Ascending aorta (tissue), 2 donors: ENCODE measurements around the gene CFHR5. TPM values are rescaled to one million over a fixed set of nuclear protein-coding genes. Genes with fewer than 3 reads are reported as not detected.

Source experiments
- DNase-seq, 2 donors: peaks; one replicate each; pipeline ENCODE4 v3.0.0-alpha.2; 2019; ENCODE audit warnings: low spot score in 2 of 2
- H3K27ac ChIP-seq, 2 donors: fragments of 200-600 bp; sonication (generic); one replicate each; pipeline ENCODE4 v1.5.1; 2016 to 2017; ENCODE audit warnings: mild to moderate bottlenecking in 1 of 2
- H3K27me3 ChIP-seq: fragments of 200-600 bp; sonication (generic); one replicate; pipeline ENCODE4 v1.5.1; 2017
- H3K36me3 ChIP-seq, 2 donors: fragments of 200-600 bp; sonication (generic); one replicate each; pipeline ENCODE4 v1.5.1; 2016
- H3K4me1 ChIP-seq, 2 donors: fragments of 200-600 bp; sonication (generic); one replicate each; pipeline ENCODE4 v1.5.1; 2016 to 2017; ENCODE audit warnings: mild to moderate bottlenecking in 1 of 2
- H3K4me3 ChIP-seq, 2 donors: fragments of 200-600 bp; sonication (generic); one replicate each; pipeline ENCODE4 v1.5.1; 2016 to 2017; ENCODE audit warnings: mild to moderate bottlenecking in 1 of 2
- H3K9me3 ChIP-seq, 2 donors: fragments of 200-600 bp; sonication (generic); one replicate each; pipeline ENCODE4 v1.5.1; 2016
- CTCF ChIP-seq, 3 experiments: fragments of 200-600 bp in 2 of 3; fragments of 450-650 bp in 1 of 3; sonication (generic) in 2 of 3; IDR thresholded peaks; one replicate each; pipeline ENCODE4 v1.5.1; 2016 to 2019; ENCODE audit warnings: antibody characterized with exemption in 3 of 3, mild to moderate bottlenecking in 1 of 3, moderate library complexity in 1 of 3
- intact Hi-C: fragments of 100-400 bp; cut with DNase I; formaldehyde crosslinking; loops from one replicate; pipeline ENCODE4 v1.15.1; 2023
- total RNA-seq: library from RNA; depleted of rRNA; stranded (reverse); fragments of >200 nt; gene quantifications from one replicate; pipeline ENCODE4 v1.1.0, GENCODE V29; 2016

Gene CFHR5
- total RNA-seq, 1 donor from 2014 or later, result not detected

DNA sequence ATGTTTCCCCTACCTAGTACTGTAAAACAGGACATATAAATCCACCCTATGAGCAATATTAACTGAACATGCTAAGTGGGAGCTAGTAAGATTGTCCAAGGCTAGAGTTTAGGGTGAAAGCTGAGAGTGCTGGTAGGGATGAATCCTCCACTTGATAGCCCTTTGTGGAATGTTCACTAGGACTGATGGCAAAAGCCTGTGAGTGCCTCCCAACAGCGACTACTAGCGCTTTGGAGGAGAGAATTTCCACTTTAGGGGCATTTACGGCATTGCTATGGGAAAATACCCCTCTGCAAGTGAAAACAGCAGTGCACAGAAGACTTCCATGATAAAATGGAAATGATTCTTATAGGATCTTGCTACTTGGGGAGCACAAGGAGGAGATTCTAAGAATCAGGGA lies 35.9 kb downstream of the CFHR5 start:
- Histone ChIP-seq H3K4me1 (no peaks in the 10 kb centered on the region), H3K27ac (no peak overlapping the region), H3K9me3 (no peaks in the 10 kb centered on the region), H3K36me3 (no peaks in the 10 kb centered on the region), H3K4me3 (no peak overlapping the region), H3K27me3 (no peaks in the 10 kb centered on the region)
- TF ChIP-seq CTCF (IDR thresholded peaks at IDR 0.05), result no peak
- no peak for DNase-seq
- intact Hi-C loops, result no loop called here

- TF ChIP-seq CTCF (IDR thresholded peaks at IDR 0.05), result no peak
- no peaks in the 10 kb centered on the region for H3K36me3 ChIP-seq
- H3K27ac ChIP-seq, result no peak overlapping the region
- H3K9me3 ChIP-seq, result no peaks in the 10 kb centered on the region
- no peak overlapping the region for H3K4me3 ChIP-seq
- intact Hi-C loops, result no loop called here
- H3K4me1 ChIP-seq, result no peaks in the 10 kb centered on the region
- no peaks in the 10 kb centered on the region for H3K27me3 ChIP-seq
- DNase-seq, result no peak
These were observed 39.4 kb downstream of the CFHR5 start for GRCh38 chr1:197016751-197017150.

DNA sequence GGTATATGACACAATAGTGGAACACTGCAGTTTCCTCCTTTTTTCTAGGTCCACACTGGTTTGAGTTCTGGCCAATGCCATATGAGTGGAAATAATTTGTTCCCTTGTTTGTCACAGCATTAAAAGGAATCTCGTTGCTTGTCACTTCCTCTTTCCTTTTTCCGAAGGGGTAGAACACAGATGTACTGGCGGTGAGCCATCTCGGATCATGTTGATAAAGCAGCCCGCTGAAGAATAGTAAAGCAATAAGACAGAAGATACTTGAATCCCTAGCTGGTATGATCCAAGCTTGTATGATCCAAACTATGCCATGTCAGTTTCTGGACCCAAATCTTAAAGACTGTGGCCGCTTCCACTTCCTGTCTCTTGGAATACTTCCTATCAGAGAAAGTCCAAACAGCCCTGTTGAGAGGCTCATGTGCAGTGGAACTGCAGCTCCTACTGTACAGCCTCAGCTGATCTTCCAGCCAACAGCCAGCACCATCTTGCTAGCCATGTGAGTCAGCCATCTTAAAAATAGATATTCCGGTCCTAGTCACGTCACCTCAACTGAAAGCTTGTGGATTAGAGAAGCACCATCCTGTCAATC lies 40.3 kb downstream of the CFHR5 start:
- Histone ChIP-seq H3K4me1 (no peaks in the 10 kb centered on the region), H3K27me3 (no peaks in the 10 kb centered on the region), H3K36me3 (no peaks in the 10 kb centered on the region), H3K9me3 (no peaks in the 10 kb centered on the region), H3K4me3 (no peak overlapping the region), H3K27ac (no peak overlapping the region)
- TF ChIP-seq CTCF (IDR thresholded peaks at IDR 0.05), result no peak
- DNase-seq, result no peak
- intact Hi-C loops, result no loop called here

DNA sequence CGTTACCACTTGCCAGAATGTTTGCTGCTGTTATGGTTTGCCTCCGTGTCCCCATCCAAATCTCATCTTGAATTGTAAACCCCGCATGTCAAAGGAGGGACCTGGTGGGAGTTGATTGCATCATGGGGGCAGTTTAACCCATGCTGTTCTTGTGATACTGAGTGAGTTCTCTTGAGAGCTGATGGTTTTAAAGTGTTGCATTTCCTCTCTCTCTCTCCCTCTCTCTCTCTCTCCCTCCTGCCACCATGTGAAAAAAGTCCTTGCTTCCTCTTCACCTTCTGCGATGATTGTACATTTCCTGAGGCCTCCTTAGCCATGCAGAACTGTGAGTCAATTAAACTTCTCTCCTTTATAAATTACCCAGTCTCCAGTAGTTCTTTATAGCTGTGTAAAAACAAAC lies 44.4 kb downstream of the CFHR5 start:
- no peak for DNase-seq
- TF ChIP-seq CTCF (IDR thresholded peaks at IDR 0.05), result no peak
- no peak overlapping the region for H3K4me3 ChIP-seq
- no peaks in the 10 kb centered on the region for H3K9me3 ChIP-seq
- intact Hi-C loops, result no loop called here
- H3K36me3 ChIP-seq, result no peaks in the 10 kb centered on the region
- H3K4me1 ChIP-seq, result no peaks in the 10 kb centered on the region
- no peaks in the 10 kb centered on the region for H3K27me3 ChIP-seq
- H3K27ac ChIP-seq, result no peak overlapping the region

- Histone ChIP-seq H3K36me3 (no peaks in the 10 kb centered on the region), H3K27ac (no peak overlapping the region), H3K4me3 (no peak overlapping the region), H3K9me3 (no peaks in the 10 kb centered on the region), H3K4me1 (no peaks in the 10 kb centered on the region), H3K27me3 (no peaks in the 10 kb centered on the region)
- no peak for DNase-seq
- intact Hi-C loops, result no loop called here
- no peak for TF ChIP-seq CTCF (IDR thresholded peaks at IDR 0.05)
These were observed 47.1 kb downstream of the CFHR5 start for GRCh38 chr1:197024460-197024859.

DNA sequence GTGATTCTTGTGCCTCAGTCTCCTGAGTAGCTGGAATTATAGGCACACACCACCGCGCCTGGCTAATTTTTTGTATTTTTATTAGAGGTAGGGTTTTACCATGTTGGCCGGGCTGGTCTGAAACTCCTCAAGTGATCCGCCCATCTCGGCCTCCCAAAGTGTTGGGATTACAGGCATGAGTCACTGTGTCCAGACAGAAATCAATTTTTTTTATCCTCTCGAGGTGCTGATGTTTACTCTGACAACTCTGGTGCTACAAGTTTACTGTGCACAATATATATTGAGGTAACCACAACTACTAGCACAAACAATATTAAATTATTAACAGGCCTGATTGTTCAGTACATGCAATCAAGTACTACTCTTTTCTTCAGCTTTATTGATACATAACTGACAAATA lies 50.0 kb downstream of the CFHR5 start:
- Histone ChIP-seq H3K36me3 (no peaks in the 10 kb centered on the region), H3K4me3 (no peak overlapping the region)

More for the DNA sequence above, 50.0 kb downstream of the CFHR5 start:
- no peaks in the 10 kb centered on the region for H3K27me3 ChIP-seq
- TF ChIP-seq CTCF (IDR thresholded peaks at IDR 0.05), result no peak
- no peak overlapping the region for H3K27ac ChIP-seq
- intact Hi-C loops, result no loop called here
- no peaks in the 10 kb centered on the region for H3K4me1 ChIP-seq
- DNase-seq, result no peak
- no peaks in the 10 kb centered on the region for H3K9me3 ChIP-seq
